ENCODE data around the gene NUP210. TPM values are rescaled to one million over a fixed set of nuclear protein-coding genes. Genes with fewer than 3 reads are reported as not detected.

Gene NUP210
- total and polyA plus RNA-seq, 2 of the 13 experiments (the other 11 are each of a cell fraction or from before 2014, with no cell fraction given) = 31.6 to 35.2 TPM

- H3K79me2 ChIP-seq (ENCODE audit: insufficient read depth, low read length) = no peaks in the 10 kb centered on the region
- FAIRE-seq = no peak
- intact Hi-C loops (cut with micrococcal nuclease; ENCODE audit: unreplicated experiment) (no loop called here), in situ Hi-C loops (cut with HindIII; ENCODE audit: extremely low pct_ligation_motif_present, low pct_unique_long_range_greater_than_20kb) (no loop called here)
- ATAC-seq = no peak
- H3K9ac ChIP-seq (ENCODE audit: insufficient read depth, low read depth, low read length) = no peak overlapping the region
- WGBS (ENCODE audit: low lambda C conversion rate) = 95% methylated on average over 9 of the region's 10 CpGs
- no peak overlapping the region for H3K4me2 ChIP-seq (ENCODE audit: low read depth, low read length)
- H3K27ac ChIP-seq (ENCODE audit: extremely low read length, insufficient read depth, low read length) = no peak overlapping the region
- no peaks in the 10 kb centered on the region for H4K20me1 ChIP-seq (ENCODE audit: insufficient read depth, low read length)
- POLR2A ChIA-PET = no interaction called here
- peaks cover 3% of the 10 kb centered on the region for H3K4me1 ChIP-seq (ENCODE audit: insufficient read depth, low read length)
- no peaks in the 10 kb centered on the region for H3K27me3 ChIP-seq (ENCODE audit: control insufficient read depth in 1 of 2, insufficient read depth in 2 of 2, low read length in 2 of 2)
- peaks cover 29 to 69% of the 10 kb centered on the region in 2 experiments for H3K36me3 ChIP-seq (replicated peaks in 1 of 2; ENCODE audit: control insufficient read depth in 1 of 2, insufficient read depth in 2 of 2, low read length in 2 of 2)
- H3K4me3 ChIP-seq (replicated peaks in 1 of 3; ENCODE audit: insufficient read depth in 1 of 3, low read depth in 2 of 3, low read length in 3 of 3) = no peak overlapping the region
- no peak for DNase-seq (ENCODE audit: low spot score)
- CTCF ChIA-PET (ENCODE audit: low intra/inter-chr PET ratio, low total read pairs) = no interaction called here
- no peak overlapping the region for H2AFZ ChIP-seq (ENCODE audit: low read length)
- TF ChIP-seq KLF11 (CRISPR knock-in tag; IDR thresholded peaks at IDR 0.05) (no peak), PAXIP1 (CRISPR knock-in tag; conservative IDR thresholded peaks at IDR 0.05) (no peak), GZF1 (CRISPR knock-in tag; IDR thresholded peaks at IDR 0.05) (no peak), BCL6 (CRISPR knock-in tag; IDR thresholded peaks at IDR 0.05) (no peak), IKZF1 (IDR thresholded peaks at IDR 0.05) (no peak), ZNF142 (CRISPR knock-in tag; IDR thresholded peaks at IDR 0.05) (no peak), AKAP8 (CRISPR knock-in tag; IDR thresholded peaks at IDR 0.05) (no peak)
- BruUV-seq (replicated peaks) = no TSS peak
- H3K9me3 ChIP-seq (ENCODE audit: low read length) = no peaks in the 10 kb centered on the region
Measured at GRCh38 chr3:13370609-13371008, 49.5 kb downstream of the NUP210 start.

All from HepG2 (cell line).